ENCODE measurements around the gene PAXX.

PAXX gene

GRCh38 chr9:136968333-136969127 lies 23.7 kb upstream of the PAXX start:
- no peak for DNase-seq

GRCh38 chr9:136969150-136969549 lies 23.1 kb upstream of the PAXX start:
- no peak for DNase-seq

GRCh38 chr9:136969774-136970173 lies 22.4 kb upstream of the PAXX start:
- DNase-seq = no peak

GRCh38 chr9:136970361-136970760 lies 21.9 kb upstream of the PAXX start:
- DNase-seq = no peak

GRCh38 chr9:136971746-136972145 lies 20.5 kb upstream of the PAXX start:
- no peak for DNase-seq

GRCh38 chr9:136972335-136972734 lies 19.9 kb upstream of the PAXX start:
- no peak for DNase-seq

GRCh38 chr9:136972743-136973142 lies 19.5 kb upstream of the PAXX start:
- DNase-seq = no peak

- DNase-seq = no peak
Observed at GRCh38 chr9:136973618-136974617, 18.3 kb upstream of the PAXX start.

- no peak for DNase-seq
Observed at GRCh38 chr9:136974817-136975535, 17.2 kb upstream of the PAXX start.

- peak; percentile 40 for DNase-seq
Observed at GRCh38 chr9:136975644-136976043, 16.6 kb upstream of the PAXX start.

- no peak for DNase-seq
Observed at GRCh38 chr9:136977223-136977622, 15.0 kb upstream of the PAXX start, which contains the start of gene PTGDS. Gene PTGDS (plus strand): TSS chr9:136977504. CDS start chr9:136977579, 75 bp downstream.

- DNase-seq = no peak
Observed at GRCh38 chr9:136977649-136978072, 14.6 kb upstream of the PAXX start.

GRCh38 chr9:136978073-136978864 lies 14.0 kb upstream of the PAXX start:
- DNase-seq = peak; percentile 67

GRCh38 chr9:136978865-136979544 lies 13.2 kb upstream of the PAXX start:
- DNase-seq = no peak

- DNase-seq = no peak
Observed at GRCh38 chr9:136979769-136980587, 12.2 kb upstream of the PAXX start.

- no peak for DNase-seq
Observed at GRCh38 chr9:136980669-136981478, 11.3 kb upstream of the PAXX start.

GRCh38 chr9:136981588-136982231 lies 10.5 kb upstream of the PAXX start:
- DNase-seq = no peak

- DNase-seq = no peak
Observed at GRCh38 chr9:136982232-136983051, 9.8 kb upstream of the PAXX start, which contains the start of gene LCNL1. Gene LCNL1 (plus strand): TSS chr9:136982993. CDS start chr9:136983587, 594 bp downstream.
